ENCODE measurements around the gene NTSR1. TPM values are rescaled to one million over a fixed set of nuclear protein-coding genes. Genes with fewer than 3 reads are reported as not detected.

The NTSR1 gene
- total and polyA plus RNA-seq, 9 donors: 0.05 to 0.23 (median 0.08) TPM; not detected in 5

DNA sequence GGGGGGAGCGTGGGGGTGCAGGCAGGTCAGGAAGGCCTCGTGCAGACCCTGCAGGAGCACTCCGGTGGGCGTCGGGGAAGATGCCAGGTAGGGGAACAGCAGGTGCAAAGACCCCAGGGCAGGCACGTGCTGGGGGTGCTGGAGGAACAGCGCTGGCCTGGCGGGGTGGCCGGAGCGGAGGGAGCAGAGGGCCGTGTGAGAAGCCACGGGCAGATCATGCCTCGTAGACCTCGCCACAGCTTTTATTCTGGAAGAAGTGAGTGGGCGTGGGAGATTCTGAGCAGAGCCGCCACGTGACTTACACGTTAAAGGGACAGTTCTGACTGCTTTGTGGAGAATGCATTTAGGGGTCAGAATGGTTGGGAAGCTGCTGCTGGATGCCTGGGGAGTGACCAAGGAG lies 9.3 kb downstream of the NTSR1 start:
- intact Hi-C loops (cut with DNase I): no loop called here
- Histone ChIP-seq H3K27me3 (no peaks in the 10 kb centered on the region), H3K27ac (no peak overlapping the region), H3K4me3 (no peak overlapping the region), H3K36me3 (no peaks in the 10 kb centered on the region), H3K9me3 (no peaks in the 10 kb centered on the region), H3K4me1 (ENCODE audit: insufficient read depth) (no peaks in the 10 kb centered on the region)
- no peak for TF ChIP-seq CTCF (IDR thresholded peaks at IDR 0.05)
- no peak for DNase-seq
- 38 to 46% (median 38%) methylated on average over 18 of the region's 18 CpGs for WGBS, 3 donors

DNA sequence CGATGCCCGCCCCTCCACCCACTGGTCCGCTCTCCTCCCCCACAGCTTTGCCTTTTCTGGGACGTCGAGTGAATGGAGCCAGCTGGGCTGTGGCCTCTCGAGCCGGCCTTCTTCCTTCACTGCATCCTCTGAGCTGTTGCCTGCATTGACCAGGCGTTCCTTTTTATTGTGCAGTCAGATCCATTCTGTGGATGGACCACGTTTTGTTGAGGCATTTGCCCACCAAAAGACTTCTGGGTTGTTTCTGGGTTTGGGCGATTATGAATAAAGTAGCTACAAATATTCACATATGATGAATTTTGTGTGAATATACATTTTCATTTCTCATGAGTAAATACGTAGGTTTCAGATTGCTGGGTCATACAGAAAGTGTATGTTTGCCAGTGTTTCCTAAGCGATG lies 9.9 kb downstream of the NTSR1 start:
- TF ChIP-seq CTCF (IDR thresholded peaks at IDR 0.05): no peak
- TF ChIP-seq POLR2A (IDR thresholded peaks at IDR 0.05): no peak
- TF ChIP-seq EP300 (IDR thresholded peaks at IDR 0.05): no peak
- no peak overlapping the region for H3K4me3 ChIP-seq
- intact Hi-C loops (cut with DNase I): no loop called here
- no peaks in the 10 kb centered on the region for H3K36me3 ChIP-seq
- H3K9me3 ChIP-seq: no peaks in the 10 kb centered on the region
- no peaks in the 10 kb centered on the region for H3K4me1 ChIP-seq (ENCODE audit: insufficient read depth)
- DNase-seq: no peak
- no peaks in the 10 kb centered on the region for H3K27me3 ChIP-seq
- no peak overlapping the region for H3K27ac ChIP-seq
- WGBS, 3 donors: 46 to 63% (median 61%) methylated on average over 12 of the region's 12 CpGs

DNA sequence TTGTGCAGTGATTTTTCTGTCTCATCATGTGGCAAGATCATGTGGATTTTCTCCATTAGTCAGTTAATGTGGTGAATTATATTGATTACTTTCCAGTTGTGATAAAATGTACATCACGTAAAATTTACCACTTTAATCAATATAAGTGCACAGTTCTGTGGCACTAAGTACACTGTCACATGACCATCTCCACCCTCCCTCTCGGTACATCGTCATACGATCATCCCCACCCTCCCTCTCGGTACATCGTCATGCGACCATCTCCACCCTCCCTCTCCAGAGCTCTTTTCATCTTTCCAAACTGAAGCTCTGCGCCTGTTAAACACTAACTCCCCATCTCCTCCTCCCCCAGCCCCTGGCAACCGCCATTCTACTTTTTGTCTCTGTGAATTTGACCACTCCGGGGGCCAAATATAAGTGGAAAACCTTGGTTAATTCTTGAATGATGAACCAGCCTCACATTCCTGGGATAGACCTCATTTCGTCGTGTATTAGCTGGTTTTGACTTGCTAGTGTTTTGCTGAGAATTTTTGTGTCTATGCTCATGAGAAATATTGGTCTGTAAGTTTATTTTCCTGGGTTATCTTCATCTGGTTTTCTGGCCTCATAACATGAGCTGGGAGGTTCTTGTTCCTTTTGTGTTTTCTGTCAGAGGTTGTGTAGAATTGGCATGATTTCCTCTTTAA lies 10.8 kb downstream of the NTSR1 start:
- no peak for DNase-seq
- intact Hi-C loops (cut with DNase I): no loop called here
- 75 to 82% (median 77%) methylated on average over 12 of the region's 12 CpGs for WGBS, 3 donors
- no peak for TF ChIP-seq POLR2A (IDR thresholded peaks at IDR 0.05)
- TF ChIP-seq CTCF (IDR thresholded peaks at IDR 0.05): no peak
- no peak for TF ChIP-seq EP300 (IDR thresholded peaks at IDR 0.05)
- H3K27ac ChIP-seq: no peak overlapping the region
- no peak overlapping the region for H3K4me3 ChIP-seq
- no peaks in the 10 kb centered on the region for H3K27me3 ChIP-seq
- no peaks in the 10 kb centered on the region for H3K36me3 ChIP-seq
- H3K4me1 ChIP-seq (ENCODE audit: insufficient read depth): no peaks in the 10 kb centered on the region
- H3K9me3 ChIP-seq: no peaks in the 10 kb centered on the region

DNA sequence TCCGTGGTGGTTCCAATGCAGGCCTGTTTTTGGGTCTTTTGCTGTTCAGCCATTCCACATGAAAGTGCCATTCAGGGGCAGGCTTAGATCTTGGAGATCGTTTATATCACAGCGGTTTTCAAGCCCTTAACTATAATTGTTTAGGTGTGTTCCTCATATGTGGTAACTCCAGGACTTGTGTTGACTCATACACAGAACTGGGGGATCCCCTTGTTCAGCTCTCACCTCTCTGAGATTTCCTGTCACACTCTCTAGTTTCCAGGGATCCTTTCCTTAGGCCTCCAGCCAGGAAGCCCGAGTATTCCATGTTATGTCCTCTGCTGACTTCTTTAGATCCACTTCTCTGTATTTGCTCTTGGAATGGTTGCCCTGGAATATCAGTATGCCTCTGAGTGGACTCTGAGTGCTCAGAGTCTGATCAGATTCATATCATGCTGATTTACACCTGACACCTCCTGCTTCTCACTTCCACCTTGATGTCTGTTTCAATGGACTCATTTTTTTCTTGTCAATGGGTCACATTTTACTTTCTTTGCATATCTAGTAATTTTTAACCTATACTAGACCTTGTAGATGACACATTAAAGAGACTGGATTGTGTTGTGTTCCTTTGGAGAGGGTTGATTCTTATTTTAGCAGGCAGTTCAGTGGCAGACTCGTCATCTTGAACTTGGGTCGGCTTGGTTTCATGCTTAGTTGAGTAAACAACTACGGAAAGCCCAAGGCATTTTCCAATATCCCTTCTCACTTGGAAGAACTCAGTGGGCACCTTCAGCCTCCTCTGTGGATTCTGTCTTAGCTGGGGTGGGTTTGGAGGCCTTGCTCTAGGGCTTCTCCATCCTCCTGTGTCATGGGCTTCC lies 13.1 kb downstream of the NTSR1 start:
- Histone ChIP-seq H3K9me3 (no peaks in the 10 kb centered on the region), H3K27me3 (no peaks in the 10 kb centered on the region)

More for the DNA sequence above, 13.1 kb downstream of the NTSR1 start:
- DNase-seq: no peak
- no peak overlapping the region for H3K27ac ChIP-seq
- no peaks in the 10 kb centered on the region for H3K4me1 ChIP-seq (ENCODE audit: insufficient read depth)
- no peak for TF ChIP-seq POLR2A (IDR thresholded peaks at IDR 0.05)
- no peak for TF ChIP-seq EP300 (IDR thresholded peaks at IDR 0.05)
- no peak for TF ChIP-seq CTCF (IDR thresholded peaks at IDR 0.05)
- 81 to 90% (median 81%) methylated on average over 7 of the region's 7 CpGs for WGBS, 3 donors
- intact Hi-C loops (cut with DNase I): no loop called here
- H3K36me3 ChIP-seq: no peaks in the 10 kb centered on the region
- no peak overlapping the region for H3K4me3 ChIP-seq

All from ovary (tissue), 9 donors.